Thymus (tissue), 11 donors: Measurements from ENCODE around the gene MTNR1B. TPM values are rescaled to one million over a fixed set of nuclear protein-coding genes. Genes with fewer than 3 reads are reported as not detected.

Source experiments
- DNase-seq, 9 donors: peaks; one replicate each; pipeline ENCODE4 v3.0.0-alpha.2; 2013; ENCODE audit warnings: low spot score in 9 of 9, low read depth in 6 of 9, missing footprints in 1 of 9
- H3K27ac ChIP-seq, 2 donors: one replicate each; pipeline ENCODE4 v1.5.1; 2013; ENCODE audit warnings: control low read depth in 1 of 2, low read depth in 1 of 2, low read length in 1 of 2, mild to moderate bottlenecking in 1 of 2, moderate library complexity in 1 of 2
- H3K27me3 ChIP-seq, 2 donors: one replicate each; pipeline ENCODE4 v1.5.1; 2013; ENCODE audit warnings: low read length in 1 of 2; ENCODE audit not compliant: control insufficient read depth in 2 of 2, insufficient read depth in 1 of 2
- H3K36me3 ChIP-seq, 2 donors: one replicate each; pipeline ENCODE4 v1.5.1; 2013; ENCODE audit warnings: low read length in 1 of 2, mild to moderate bottlenecking in 1 of 2, moderate library complexity in 1 of 2; ENCODE audit not compliant: control insufficient read depth in 2 of 2, insufficient read depth in 2 of 2
- H3K4me1 ChIP-seq, 2 donors: one replicate each; pipeline ENCODE4 v1.5.1; 2013; ENCODE audit warnings: low read length in 2 of 2; ENCODE audit not compliant: control insufficient read depth in 2 of 2, insufficient read depth in 2 of 2
- H3K4me3 ChIP-seq, 2 donors: one replicate each; pipeline ENCODE4 v1.5.1; 2013; ENCODE audit warnings: low read length in 2 of 2, control low read depth in 1 of 2, mild to moderate bottlenecking in 1 of 2
- H3K9me3 ChIP-seq, 2 donors: one replicate each; pipeline ENCODE4 v1.5.1; 2013; ENCODE audit warnings: low read length in 1 of 2, mild to moderate bottlenecking in 1 of 2; ENCODE audit not compliant: control insufficient read depth in 2 of 2, insufficient read depth in 1 of 2
- WGBS: extraction: QIAGEN DNeasy Blood & Tissue Kit; methylation state at CpG from one replicate; pipeline ENCODE4 v1.1.7; 2013; 5-methylcytosine and 5-hydroxymethylcytosine counted together
- polyA plus RNA-seq: library from polyadenylated mRNA; stranded (reverse); fragments of 200-250 nt; gene quantifications from one replicate; pipeline ENCODE4 v1.2.3, GENCODE V29; 2013
- total RNA-seq: library from RNA; stranded (reverse); fragments of 120-200 nt; gene quantifications from one replicate; pipeline ENCODE4 v1.2.4, GENCODE V29; 2013
- donor health status: healthy.

The MTNR1B gene
- total and polyA plus RNA-seq, 2 donors, result 0.02 to 0.05 TPM

- no peaks in the 10 kb centered on the region for H3K9me3 ChIP-seq
- no peaks in the 10 kb centered on the region for H3K4me1 ChIP-seq
- no peak overlapping the region for H3K4me3 ChIP-seq
- no peak for DNase-seq
- WGBS, result 87% methylated on average over 3 of the region's 3 CpGs
- no peaks in the 10 kb centered on the region for H3K36me3 ChIP-seq
- no peaks in the 10 kb centered on the region for H3K27me3 ChIP-seq
- H3K27ac ChIP-seq, result no peak overlapping the region
Measured at GRCh38 chr11:92986585-92986984, 17.1 kb downstream of the MTNR1B start.

- Histone ChIP-seq H3K9me3 (no peaks in the 10 kb centered on the region), H3K27me3 (no peaks in the 10 kb centered on the region), H3K4me3 (no peak overlapping the region), H3K27ac (no peak overlapping the region), H3K36me3 (no peaks in the 10 kb centered on the region), H3K4me1 (no peaks in the 10 kb centered on the region)
- DNase-seq, result no peak
Measured at GRCh38 chr11:92993004-92993403, 23.6 kb downstream of the MTNR1B start.

- Histone ChIP-seq H3K9me3 (no peaks in the 10 kb centered on the region), H3K4me3 (no peak overlapping the region), H3K4me1 (no peaks in the 10 kb centered on the region), H3K27ac (no peak overlapping the region), H3K36me3 (no peaks in the 10 kb centered on the region), H3K27me3 (no peaks in the 10 kb centered on the region)
- WGBS, result 93% methylated on average over 2 of the region's 2 CpGs
- no peak for DNase-seq
Measured at GRCh38 chr11:93000511-93001476, 31.3 kb downstream of the MTNR1B start.

DNA sequence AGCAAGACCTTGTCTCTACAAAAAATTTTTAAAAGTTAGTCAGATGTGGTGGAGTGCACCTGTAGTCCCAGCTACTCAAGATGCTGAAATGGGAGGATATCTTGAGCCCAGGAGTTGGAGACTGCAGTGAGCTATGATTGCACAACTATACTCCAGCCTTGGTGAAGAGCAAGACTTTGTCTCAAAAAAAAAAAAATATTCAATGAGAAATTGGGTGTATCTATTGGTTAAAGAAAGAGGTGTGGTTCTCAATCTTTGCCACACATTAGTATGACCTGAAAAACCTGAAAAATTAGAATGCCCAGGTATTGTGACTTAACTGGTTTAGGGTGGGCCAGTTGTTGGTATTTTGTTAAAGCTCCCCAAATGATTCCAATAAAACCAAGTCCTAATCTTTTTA, 32.4 kb downstream of the MTNR1B start:
- no peaks in the 10 kb centered on the region for H3K4me1 ChIP-seq
- no peaks in the 10 kb centered on the region for H3K9me3 ChIP-seq
- H3K27me3 ChIP-seq, result no peaks in the 10 kb centered on the region
- no peak for DNase-seq
- H3K36me3 ChIP-seq, result no peaks in the 10 kb centered on the region
- no peak overlapping the region for H3K4me3 ChIP-seq
- H3K27ac ChIP-seq, result no peak overlapping the region

GRCh38 chr11:93002380-93002779, 32.9 kb downstream of the MTNR1B start:
- H3K4me3 ChIP-seq, result no peak overlapping the region
- no peak for DNase-seq
- H3K27me3 ChIP-seq, result no peaks in the 10 kb centered on the region
- no peaks in the 10 kb centered on the region for H3K36me3 ChIP-seq
- no peak overlapping the region for H3K27ac ChIP-seq
- no peaks in the 10 kb centered on the region for H3K4me1 ChIP-seq
- H3K9me3 ChIP-seq, result no peaks in the 10 kb centered on the region
- 90% methylated on average over 3 of the region's 3 CpGs for WGBS

DNA sequence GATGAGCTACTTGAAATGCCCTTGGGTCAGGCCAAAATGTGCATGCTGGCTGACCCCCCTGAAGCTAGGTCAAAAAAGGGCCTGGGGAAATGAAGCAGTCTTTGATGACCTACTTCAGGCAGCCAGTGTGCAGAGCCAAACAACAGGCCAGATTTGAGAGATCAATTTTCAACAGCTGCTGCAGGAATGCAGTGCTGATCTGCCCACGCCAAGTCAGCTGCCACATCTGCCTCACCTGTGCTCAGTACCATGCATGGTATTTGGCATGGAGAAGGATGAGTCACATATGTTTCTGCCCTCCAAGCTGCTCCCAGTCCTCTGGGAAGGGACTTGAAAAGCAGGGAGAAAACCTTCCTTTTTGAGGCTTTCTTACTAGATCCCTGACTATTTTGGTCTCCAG, 35.8 kb downstream of the MTNR1B start:
- no peak overlapping the region for H3K27ac ChIP-seq
- no peaks in the 10 kb centered on the region for H3K27me3 ChIP-seq
- H3K36me3 ChIP-seq, result no peaks in the 10 kb centered on the region
- no peak for DNase-seq
- no peak overlapping the region for H3K4me3 ChIP-seq
- WGBS, result 96% methylated on average over 1 of the region's 1 CpG
- H3K4me1 ChIP-seq, result no peaks in the 10 kb centered on the region
- no peaks in the 10 kb centered on the region for H3K9me3 ChIP-seq

GRCh38 chr11:93013646-93014045, 44.2 kb downstream of the MTNR1B start:
- Histone ChIP-seq H3K4me1 (no peaks in the 10 kb centered on the region), H3K27me3 (no peaks in the 10 kb centered on the region), H3K27ac (no peak overlapping the region), H3K9me3 (no peaks in the 10 kb centered on the region), H3K4me3 (no peak overlapping the region), H3K36me3 (no peaks in the 10 kb centered on the region)
- WGBS, result 77% methylated on average over 1 of the region's 1 CpG
- no peak for DNase-seq

DNA sequence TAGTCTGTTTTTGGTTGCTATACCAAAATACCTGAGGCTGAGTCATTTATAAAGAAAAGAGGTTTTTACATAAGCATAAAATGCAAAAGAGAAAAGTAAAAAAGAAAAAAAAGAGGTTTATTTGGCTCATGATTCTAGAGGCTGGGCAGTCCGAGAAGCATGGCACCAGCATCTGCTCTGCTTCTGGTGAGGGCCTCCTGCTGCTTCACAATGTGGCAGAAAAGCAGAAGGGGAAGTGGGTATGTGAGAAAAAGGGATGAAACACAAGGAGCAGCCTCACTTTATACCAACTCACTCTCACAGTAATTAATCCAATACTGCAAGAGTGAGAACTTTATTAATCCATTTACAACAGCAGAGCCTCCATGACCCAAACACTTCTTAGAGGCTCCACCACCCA, 47.1 kb downstream of the MTNR1B start:
- no peaks in the 10 kb centered on the region for H3K4me1 ChIP-seq
- no peaks in the 10 kb centered on the region for H3K27me3 ChIP-seq
- WGBS, result 89% methylated on average over 1 of the region's 1 CpG
- H3K36me3 ChIP-seq, result no peaks in the 10 kb centered on the region
- no peak overlapping the region for H3K27ac ChIP-seq
- H3K4me3 ChIP-seq, result no peak overlapping the region
- DNase-seq, result no peak
- H3K9me3 ChIP-seq, result no peaks in the 10 kb centered on the region

GRCh38 chr11:93017821-93018690, 48.6 kb downstream of the MTNR1B start:
- Histone ChIP-seq H3K36me3 (no peaks in the 10 kb centered on the region), H3K27me3 (no peaks in the 10 kb centered on the region), H3K4me1 (no peaks in the 10 kb centered on the region), H3K9me3 (no peaks in the 10 kb centered on the region), H3K27ac (no peak overlapping the region), H3K4me3 (no peak overlapping the region)
- no peak for DNase-seq
- WGBS, result 78% methylated on average over 9 of the region's 9 CpGs
